ENCODE results near the gene LYSMD4.

Gene LYSMD4

DNA sequence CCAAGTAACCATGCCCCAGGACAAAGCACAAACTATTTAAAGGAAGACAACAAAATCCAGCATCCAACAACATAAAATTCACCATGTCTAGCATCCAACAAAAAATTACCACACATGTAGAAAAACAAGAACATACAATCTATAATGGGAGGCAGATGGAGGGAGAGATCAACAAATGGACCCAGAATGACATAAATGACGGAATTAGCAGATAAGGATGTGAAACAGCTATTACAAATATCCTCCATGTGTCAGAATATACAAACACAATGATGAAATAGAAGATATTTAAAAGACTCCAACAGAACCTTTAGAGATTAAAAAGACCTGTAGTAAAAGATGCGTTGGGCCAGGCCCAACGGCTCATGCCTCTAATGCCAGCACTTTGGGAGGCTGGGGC, 10.8 kb downstream of the LYSMD4 start:
- H3K4me3 ChIP-seq (ENCODE audit: low read depth, low read length) = no peak overlapping the region
- TF ChIP-seq CTCF (IDR thresholded peaks at IDR 0.05; ENCODE audit: low read depth, low read length) = no peak

DNA sequence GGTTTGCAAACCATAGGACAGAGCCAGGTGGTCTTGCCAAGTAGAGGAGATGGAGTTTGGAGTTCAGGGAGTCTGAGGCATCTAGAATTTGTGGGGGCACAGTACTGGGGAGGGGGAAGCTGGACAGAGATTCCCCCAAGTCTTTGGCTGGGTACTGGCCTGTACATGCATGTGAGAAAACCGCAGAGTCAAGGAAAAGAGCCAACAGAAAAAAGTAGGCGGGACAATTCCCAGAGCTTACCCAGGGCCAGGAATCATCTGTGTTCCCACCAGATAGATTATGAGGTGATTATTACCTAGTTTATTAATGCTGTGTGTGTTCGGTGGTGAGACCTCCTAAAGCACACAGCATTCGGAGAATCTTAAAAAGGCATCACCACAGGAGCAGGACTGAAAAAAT, 11.3 kb downstream of the LYSMD4 start:
- no peak overlapping the region for H3K4me3 ChIP-seq (ENCODE audit: low read depth, low read length)
- no peak for TF ChIP-seq CTCF (IDR thresholded peaks at IDR 0.05; ENCODE audit: low read depth, low read length)

GRCh38 chr15:99721104-99721778, 12.0 kb downstream of the LYSMD4 start:
- TF ChIP-seq CTCF (IDR thresholded peaks at IDR 0.05; ENCODE audit: low read depth, low read length) = no peak
- H3K4me3 ChIP-seq (ENCODE audit: low read depth, low read length) = no peak overlapping the region

GRCh38 chr15:99720533-99720932, 12.7 kb downstream of the LYSMD4 start:
- TF ChIP-seq CTCF (IDR thresholded peaks at IDR 0.05; ENCODE audit: low read depth, low read length) = no peak

DNA sequence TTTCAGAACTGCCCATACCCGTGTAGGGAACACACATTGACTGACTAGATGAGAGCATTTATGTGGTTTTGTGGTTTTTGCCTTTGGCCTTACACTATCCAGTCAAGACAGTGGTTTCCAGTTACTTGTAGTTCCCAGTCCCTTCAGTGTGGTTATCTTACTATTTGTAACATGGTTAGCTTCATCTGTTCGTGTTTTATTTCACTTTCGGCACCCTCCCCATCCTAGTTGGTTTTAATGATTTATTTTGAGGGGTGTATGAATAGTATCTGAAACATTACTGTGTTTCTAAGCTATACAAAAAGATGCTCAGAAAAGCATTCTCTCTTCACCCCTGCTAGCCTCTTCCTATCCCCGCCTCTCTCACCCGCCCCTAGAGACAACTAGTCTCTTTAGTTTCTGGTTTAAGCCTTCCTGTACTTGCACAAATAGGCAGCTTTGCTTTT, 14.1 kb downstream of the LYSMD4 start:
- no peak for TF ChIP-seq CTCF (IDR thresholded peaks at IDR 0.05; ENCODE audit: low read depth, low read length)
- no peak overlapping the region for H3K4me3 ChIP-seq (ENCODE audit: low read depth, low read length)

More at GRCh38 chr15:99720533-99720932, 12.7 kb downstream of the LYSMD4 start:
- H3K4me3 ChIP-seq (ENCODE audit: low read depth, low read length) = no peak overlapping the region

- H3K4me3 ChIP-seq (ENCODE audit: low read depth, low read length) = no peak overlapping the region
- TF ChIP-seq CTCF (IDR thresholded peaks at IDR 0.05; ENCODE audit: low read depth, low read length) = no peak
Measured at GRCh38 chr15:99718421-99718820, 14.8 kb downstream of the LYSMD4 start.

- H3K4me3 ChIP-seq (ENCODE audit: low read depth, low read length) = no peak overlapping the region
Measured at GRCh38 chr15:99717161-99718009, 15.9 kb downstream of the LYSMD4 start.

More at GRCh38 chr15:99717161-99718009, 15.9 kb downstream of the LYSMD4 start:
- no peak for TF ChIP-seq CTCF (IDR thresholded peaks at IDR 0.05; ENCODE audit: low read depth, low read length)

Measured in WI38 (cell line).